Tibial nerve (tissue), 4 donors: ENCODE results near the gene XPO5. TPM values are rescaled to one million over a fixed set of nuclear protein-coding genes. Genes with fewer than 3 reads are reported as not detected.

ENCODE experiments used
- DNase-seq, 2 donors: peaks; one replicate each; pipeline ENCODE4 v3.0.0-alpha.2; 2019; ENCODE audit warnings: low spot score in 2 of 2
- H3K27ac ChIP-seq, 4 donors: fragments of 200-600 bp; sonication (generic) in 3 of 4; one replicate each; pipeline ENCODE4 v1.5.1; 2017 to 2019; ENCODE audit warnings: mild to moderate bottlenecking in 1 of 4
- H3K27me3 ChIP-seq, 2 donors: fragments of 200-600 bp; sonication (generic) in 1 of 2; one replicate each; pipeline versions ENCODE4 v1.5.1 to v1.6.0; 2017 to 2019
- H3K36me3 ChIP-seq, 3 donors: fragments of 200-600 bp; sonication (generic); one replicate each; pipeline ENCODE4 v1.5.1; 2018 to 2019
- H3K4me1 ChIP-seq, 4 donors: fragments of 200-600 bp; sonication (generic) in 3 of 4; one replicate each; pipeline ENCODE4 v1.5.1; 2017 to 2019
- H3K4me3 ChIP-seq, 4 donors: fragments of 200-600 bp; sonication (generic) in 3 of 4; one replicate each; pipeline ENCODE4 v1.5.1; 2017 to 2019; ENCODE audit warnings: mild to moderate bottlenecking in 1 of 4, moderate library complexity in 1 of 4
- H3K9me3 ChIP-seq, 4 donors: fragments of 200-600 bp; sonication (generic) in 3 of 4; one replicate each; pipeline ENCODE4 v1.5.1; 2017 to 2019
- EP300 ChIP-seq, 2 donors: sonication (generic); formaldehyde crosslinking; IDR thresholded peaks; one replicate each; pipeline ENCODE4 v1.6.1; 2017; ENCODE audit warnings: antibody characterized with exemption in 2 of 2, mild to moderate bottlenecking in 1 of 2
- POLR2A ChIP-seq, 2 donors: fragments of 450-650 bp; IDR thresholded peaks; one replicate each; pipeline ENCODE4 v1.6.1; 2017; ENCODE audit warnings: antibody characterized with exemption in 2 of 2, mild to moderate bottlenecking in 2 of 2, moderate library complexity in 2 of 2
- WGBS, 2 donors: methylation state at CpG; one replicate each; pipeline ENCODE4 v1.1.5; 2018; 5-methylcytosine and 5-hydroxymethylcytosine counted together
- total RNA-seq, 4 donors: library from RNA; depleted of rRNA; stranded (reverse); fragments of >200 nt; gene quantifications; one replicate each; pipeline ENCODE4 v1.1.0, GENCODE V29; 2016
- TF ChIP-seq, protein P1 (sequence below), 5 experiments: fragments of 200-600 bp in 3 of 5; fragments of 450-650 bp in 2 of 5; sonication (generic) in 3 of 5; IDR thresholded peaks; one replicate each; pipeline ENCODE4 v1.5.1; 2016 to 2019; ENCODE audit warnings: antibody characterized with exemption in 5 of 5, mild to moderate bottlenecking in 3 of 5, moderate library complexity in 2 of 5

XPO5 gene
- total RNA-seq, 4 donors from 2014 or later: 12.5 to 38.3 (median 32.8) TPM

- peaks cover 0 to 44% (median 19%) of the 10 kb centered on the region in 4 donors for H3K4me1 ChIP-seq
- H3K27ac ChIP-seq: peak overlapping the region in 2 of 4 donors; percentile 63 to 84
- no peaks in the 10 kb centered on the region for H3K27me3 ChIP-seq
- H3K9me3 ChIP-seq: no peaks in the 10 kb centered on the region
- no peak for TF ChIP-seq POLR2A (IDR thresholded peaks at IDR 0.05)
- peaks cover 0 to 11% (median 0%) of the 10 kb centered on the region in 3 donors for H3K36me3 ChIP-seq
- no peak for DNase-seq
- 59 to 63% methylated on average over 7 of the region's 7 CpGs for WGBS, 2 donors
- no peak overlapping the region for H3K4me3 ChIP-seq
These were observed 82.0 kb downstream of the XPO5 start for GRCh38 chr6:43493833-43494232.

GRCh38 chr6:43493230-43493629, 82.6 kb downstream of the XPO5 start:
- 72 to 92% methylated on average over 2 of the region's 2 CpGs for WGBS, 2 donors
- Histone ChIP-seq H3K27me3 (no peaks in the 10 kb centered on the region), H3K4me1 (peaks cover 0 to 44% (median 21%) of the 10 kb centered on the region in 4 donors), H3K27ac (peak overlapping the region in 3 of 4 donors; percentile 13 to 84 (median 63)), H3K4me3 (no peak overlapping the region), H3K36me3 (peaks cover 0 to 5% (median 0%) of the 10 kb centered on the region in 3 donors), H3K9me3 (no peaks in the 10 kb centered on the region)
- DNase-seq: no peak
- no peak for TF ChIP-seq EP300 (IDR thresholded peaks at IDR 0.05)
- TF ChIP-seq, protein P1, sequence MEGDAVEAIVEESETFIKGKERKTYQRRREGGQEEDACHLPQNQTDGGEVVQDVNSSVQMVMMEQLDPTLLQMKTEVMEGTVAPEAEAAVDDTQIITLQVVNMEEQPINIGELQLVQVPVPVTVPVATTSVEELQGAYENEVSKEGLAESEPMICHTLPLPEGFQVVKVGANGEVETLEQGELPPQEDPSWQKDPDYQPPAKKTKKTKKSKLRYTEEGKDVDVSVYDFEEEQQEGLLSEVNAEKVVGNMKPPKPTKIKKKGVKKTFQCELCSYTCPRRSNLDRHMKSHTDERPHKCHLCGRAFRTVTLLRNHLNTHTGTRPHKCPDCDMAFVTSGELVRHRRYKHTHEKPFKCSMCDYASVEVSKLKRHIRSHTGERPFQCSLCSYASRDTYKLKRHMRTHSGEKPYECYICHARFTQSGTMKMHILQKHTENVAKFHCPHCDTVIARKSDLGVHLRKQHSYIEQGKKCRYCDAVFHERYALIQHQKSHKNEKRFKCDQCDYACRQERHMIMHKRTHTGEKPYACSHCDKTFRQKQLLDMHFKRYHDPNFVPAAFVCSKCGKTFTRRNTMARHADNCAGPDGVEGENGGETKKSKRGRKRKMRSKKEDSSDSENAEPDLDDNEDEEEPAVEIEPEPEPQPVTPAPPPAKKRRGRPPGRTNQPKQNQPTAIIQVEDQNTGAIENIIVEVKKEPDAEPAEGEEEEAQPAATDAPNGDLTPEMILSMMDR (IDR thresholded peaks at IDR 0.05): no peak

DNA sequence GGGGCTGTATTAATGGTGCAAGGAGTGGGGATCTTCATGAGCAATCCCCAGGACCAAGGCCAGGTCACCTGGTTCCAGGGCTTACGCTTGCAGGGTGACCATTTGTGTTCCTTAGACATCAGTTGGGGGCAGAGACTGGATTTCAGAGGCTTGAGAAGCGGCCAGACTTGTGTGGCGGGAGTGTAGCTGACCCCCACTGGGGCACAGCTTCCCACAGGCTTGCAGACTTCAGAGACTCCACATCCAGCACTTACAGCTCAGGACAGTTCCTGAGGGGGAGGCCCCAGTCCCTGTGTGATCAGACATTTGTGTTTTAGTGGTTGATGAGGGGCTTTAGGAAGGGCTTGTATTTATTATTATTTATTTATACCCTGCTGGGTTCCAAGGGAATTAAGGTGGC, 83.2 kb downstream of the XPO5 start:
- H3K4me3 ChIP-seq: no peak overlapping the region
- 40 to 51% methylated on average over 3 of the region's 3 CpGs for WGBS, 2 donors
- no peak for DNase-seq
- TF ChIP-seq, protein P1 (IDR thresholded peaks at IDR 0.05): no peak
- TF ChIP-seq POLR2A (IDR thresholded peaks at IDR 0.05): no peak
- no peak for TF ChIP-seq EP300 (IDR thresholded peaks at IDR 0.05)
- H3K36me3 ChIP-seq: no peaks in the 10 kb centered on the region
- peak overlapping the region in 3 of 4 donors; percentile 13 to 84 (median 63) for H3K27ac ChIP-seq
- H3K27me3 ChIP-seq: no peaks in the 10 kb centered on the region
- peaks cover 0 to 44% (median 21%) of the 10 kb centered on the region in 4 donors for H3K4me1 ChIP-seq
- no peaks in the 10 kb centered on the region for H3K9me3 ChIP-seq

- no peak overlapping the region for H3K4me3 ChIP-seq
- peak overlapping the region in 3 of 4 donors; percentile 13 to 84 (median 63) for H3K27ac ChIP-seq
- WGBS, 2 donors: 11 to 22% methylated on average over 3 to 10 of the region's 10 CpGs
- TF ChIP-seq POLR2A (IDR thresholded peaks at IDR 0.05) (no peak), EP300 (IDR thresholded peaks at IDR 0.05) (peak in 1 of 2 donors; percentile 53)
- TF ChIP-seq, protein P1 (IDR thresholded peaks at IDR 0.05): no peak
- no peaks in the 10 kb centered on the region for H3K36me3 ChIP-seq
- DNase-seq: peak; percentile 80 to 82
- no peaks in the 10 kb centered on the region for H3K27me3 ChIP-seq
- H3K9me3 ChIP-seq: no peaks in the 10 kb centered on the region
- peaks cover 0 to 44% (median 21%) of the 10 kb centered on the region in 4 donors for H3K4me1 ChIP-seq
These were observed 83.8 kb downstream of the XPO5 start for GRCh38 chr6:43491750-43492661.

GRCh38 chr6:43490523-43490939, 85.3 kb downstream of the XPO5 start:
- Histone ChIP-seq H3K9me3 (no peaks in the 10 kb centered on the region), H3K27me3 (no peaks in the 10 kb centered on the region), H3K27ac (peak overlapping the region in 1 of 4 donors; percentile 61), H3K4me3 (no peak overlapping the region), H3K36me3 (no peaks in the 10 kb centered on the region), H3K4me1 (peaks cover 0 to 32% (median 13%) of the 10 kb centered on the region in 4 donors)
- WGBS, 2 donors: 40 to 50% methylated on average over 5 to 6 of the region's 6 CpGs
- TF ChIP-seq EP300 (IDR thresholded peaks at IDR 0.05) (no peak), POLR2A (IDR thresholded peaks at IDR 0.05) (no peak)
- TF ChIP-seq, protein P1 (IDR thresholded peaks at IDR 0.05): no peak
- DNase-seq: no peak
